GM12878 (cell line): ENCODE data around the gene GALNT15. TPM values are rescaled to one million over a fixed set of nuclear protein-coding genes. Genes with fewer than 3 reads are reported as not detected.

Source experiments
- ATAC-seq: fragments of 200-7000 bp; cut with Tn5 transposase; 3 replicates; pipeline ENCODE4 v1.9.1; 2020; ENCODE audit warnings: mild to moderate bottlenecking, moderate library complexity
- BruUV-seq: library from RNA; stranded (reverse); fragments of 400-500 nt; replicated peaks from 2 replicates; lab custom pipeline; 2021; lab: Mats Ljungman, UMichigan
- CTCF ChIA-PET: fragments of 300-600 bp; sonication (Branson Sonifier 250); formaldehyde crosslinking; extraction: SDS; loops from one replicate; lab custom pipeline; 2021; ENCODE audit warnings: inconsistent platforms; lab: Yijun Ruan, JAX
- POLR2A ChIA-PET: fragments of 350-600 bp; formaldehyde crosslinking; extraction: SDS; loops from one replicate; lab custom pipeline; 2021; ENCODE audit warnings: inconsistent platforms; lab: Charles Lee
- RAD21 ChIA-PET: fragments of 300-600 bp; sonication (Branson Sonifier 250); formaldehyde crosslinking; loops from one replicate; lab custom pipeline; 2023; ENCODE audit warnings: antibody characterized with exemption; ENCODE audit not compliant: unreplicated experiment; lab: Charles Lee
- SMC1A ChIA-PET: fragments of 300-600 bp; sonication (Branson Sonifier 250); formaldehyde crosslinking; loops from one replicate; lab custom pipeline; 2023; ENCODE audit not compliant: unreplicated experiment, uncharacterized antibody; lab: Charles Lee
- DNase-seq: peaks from one replicate; pipeline ENCODE4 v3.0.0-alpha.2; 2011; ENCODE audit warnings: low read depth, low spot score
- FAIRE-seq: peaks from 3 replicates; lab custom pipeline; 2011; peaks lifted over from hg19 to GRCh38; lab: Jason Lieb, UNC
- H2AFZ ChIP-seq: 2 replicates; pipeline ENCODE4 v1.6.0; 2011; ENCODE audit warnings: low read depth, low read length, control low read depth; ENCODE audit not compliant: control insufficient read depth
- H3K27ac ChIP-seq: 2 replicates; pipeline ENCODE4 v1.5.1; 2011; ENCODE audit warnings: control low read depth; ENCODE audit not compliant: control insufficient read depth, insufficient read depth
- H3K27me3 ChIP-seq, 2 experiments: replicated peaks in 1 of 2; 2 replicates each; pipeline versions ENCODE4 v1.6.0 to v1.6.1; 2011; ENCODE audit warnings: low read length in 1 of 2; ENCODE audit not compliant: control insufficient read depth in 2 of 2, insufficient read depth in 2 of 2
- H3K36me3 ChIP-seq, 2 experiments: 2 replicates each; pipeline ENCODE4 v1.5.1; 2011; ENCODE audit warnings: low read length in 1 of 2; ENCODE audit not compliant: control insufficient read depth in 2 of 2, insufficient read depth in 2 of 2
- H3K4me1 ChIP-seq: 2 replicates; pipeline ENCODE4 v1.6.1; 2011; ENCODE audit warnings: mild to moderate bottlenecking, low read length, moderate library complexity, mixed read lengths; ENCODE audit not compliant: control insufficient read depth, insufficient read depth
- H3K4me2 ChIP-seq: 2 replicates; pipeline ENCODE4 v1.6.0; 2011; ENCODE audit warnings: control low read depth; ENCODE audit not compliant: control insufficient read depth, insufficient read depth
- H3K4me3 ChIP-seq: fragments of 200-600 bp; sonication (generic); 2 replicates; pipeline ENCODE4 v1.5.1; 2016
- H3K79me2 ChIP-seq: 2 replicates; pipeline ENCODE4 v1.6.0; 2011; ENCODE audit warnings: low read length; ENCODE audit not compliant: control insufficient read depth, insufficient read depth
- H3K9ac ChIP-seq: 2 replicates; pipeline ENCODE4 v1.8.0; 2011; ENCODE audit warnings: low read length, control low read depth, mixed read lengths; ENCODE audit not compliant: control insufficient read depth, insufficient read depth
- H3K9me3 ChIP-seq: replicated peaks from 3 replicates; pipeline ENCODE4 v1.5.1; 2011; ENCODE audit warnings: mild to moderate bottlenecking, low read length; ENCODE audit not compliant: control insufficient read depth, insufficient read depth
- H4K20me1 ChIP-seq: 2 replicates; pipeline ENCODE4 v1.6.0; 2011; ENCODE audit not compliant: control insufficient read depth, insufficient read depth
- MYC ChIP-seq: IDR thresholded peaks from 2 replicates; pipeline ENCODE4 v1.6.1; 2011; ENCODE audit warnings: mild to moderate bottlenecking, low read length, moderate library complexity, inconsistent platforms; ENCODE audit not compliant: insufficient read depth, insufficient replicate concordance, insufficient read length, severe bottlenecking
- WGBS: methylation state at CpG from one replicate; pipeline ENCODE4 v1.1.6; 2016; ENCODE audit warnings: low lambda C conversion rate; ENCODE audit not compliant: insufficient replicate concordance, insufficient coverage; ENCODE audit errors: missing lambda C conversion rate; 5-methylcytosine and 5-hydroxymethylcytosine counted together
- in situ Hi-C: fragments of 300-500 bp; cut with MboI; formaldehyde crosslinking; loops from 9 replicates; pipeline ENCODE4 v1.14.3; 2018; ENCODE audit warnings: mixed read lengths
- intact Hi-C: fragments of 100-400 bp; cut with micrococcal nuclease; formaldehyde crosslinking; loops from one replicate; pipeline ENCODE4 v1.14.2; 2022; ENCODE audit not compliant: unreplicated experiment
- polyA plus RNA-seq, 11 experiments: library from polyadenylated mRNA; depleted of rRNA in 4 of 11; unstranded in 6 of 11; stranded (reverse) in 5 of 11; fragments of >200 nt; fragmentation: Nextera tagmentation in 4 of 11; fragmentation: Illumina TruSeq in 1 of 11; extraction: Ambion mirVana in 4 of 11; extraction: Trizol in 1 of 11; gene quantifications; 1 replicate in 1 of 11; 2 replicates in 10 of 11; pipeline versions ENCODE4 v1.2.1 to v1.2.3, GENCODE V29; 2011 to 2016; ENCODE audit warnings: inconsistent platforms in 2 of 11, missing spikeins in 2 of 11, low read depth in 1 of 11
- total RNA-seq, 4 experiments: library from RNA; depleted of rRNA in 3 of 4; stranded (reverse); fragments of >200 nt in 3 of 4; fragmentation: Illumina TruSeq in 1 of 4; extraction: Trizol in 1 of 4; gene quantifications; 2 replicates each; pipeline versions ENCODE4 v1.2.1 to v1.2.3, GENCODE V29; 2013 to 2021
- TF ChIP-seq, protein P1 (sequence below), 3 experiments: IDR thresholded peaks in 2 of 3; conservative IDR thresholded peaks in 1 of 3; 2 replicates each; pipeline ENCODE4 v1.5.1; 2011; ENCODE audit warnings: low read depth in 3 of 3, low read length in 3 of 3, mild to moderate bottlenecking in 3 of 3, control low read depth in 2 of 3, moderate library complexity in 2 of 3, inconsistent platforms in 1 of 3, mixed read lengths in 1 of 3; ENCODE audit not compliant: control insufficient read depth in 2 of 3, insufficient read depth in 1 of 3; ENCODE audit errors: extremely low read depth in 1 of 3

GALNT15 gene
- total and polyA plus RNA-seq, 10 of the 15 experiments (the other 5 are each of a cell fraction or from before 2014, with no cell fraction given) = 0.03 to 0.05 TPM; not detected in 8

DNA sequence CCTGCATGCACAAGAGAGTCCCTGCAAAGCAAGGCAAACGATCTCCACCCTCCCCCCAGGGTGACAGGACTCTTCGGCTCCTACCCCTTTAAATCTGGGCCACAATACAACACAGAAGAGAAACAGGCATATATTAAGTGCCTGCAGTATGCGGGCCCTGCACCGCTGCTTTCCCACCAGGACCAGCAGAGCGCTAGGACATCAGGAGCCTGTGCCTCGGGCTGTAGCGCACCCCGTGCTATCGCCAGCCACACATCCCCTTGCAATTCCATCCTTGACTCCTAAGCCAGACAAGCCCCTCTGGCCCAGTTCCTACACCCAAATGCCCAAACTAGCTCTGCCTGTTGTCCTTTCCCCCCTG lies 4.1 kb downstream of the GALNT15 start:
- ChIA-PET SMC1A (interaction anchor here (0.8 to 2.0 kb wide), 6 partner anchors 11 to 365 kb away, joined by 3 to 25 read pairs (median 4); no protein-coding TSS in a partner anchor), POLR2A (interaction anchor here (0.7 kb wide), 1 partner anchor 41 kb away, joined by 5 read pairs; no protein-coding TSS in a partner anchor), CTCF (interaction anchor here (0.6 to 9.8 kb wide), 17 partner anchors 8 to 1175 kb away, joined by 3 to 127 read pairs (median 4); no protein-coding TSS in a partner anchor)
- FAIRE-seq (no peak), DNase-seq (no peak), ATAC-seq (peak; percentile 30)
- H3K27ac ChIP-seq = no peak overlapping the region
- in situ Hi-C loops = loop anchor here (10.0 kb wide), 1 partner anchor 134 kb away; no protein-coding TSS in a partner anchor
- no TSS peak for BruUV-seq
- H3K36me3 ChIP-seq = no peaks in the 10 kb centered on the region
- H3K9ac ChIP-seq = no peak overlapping the region
- WGBS = 33% methylated on average over 9 of the region's 9 CpGs
- H3K79me2 ChIP-seq = no peaks in the 10 kb centered on the region
- no peaks in the 10 kb centered on the region for H3K9me3 ChIP-seq
- no peak overlapping the region for H3K4me3 ChIP-seq
- no peaks in the 10 kb centered on the region for H4K20me1 ChIP-seq
- no peaks in the 10 kb centered on the region for H3K4me1 ChIP-seq
- intact Hi-C loops = loop anchor here (1.0 to 10.0 kb wide), 4 partner anchors 69 to 544 kb away; no protein-coding TSS in a partner anchor
- peak overlapping the region; percentile 56 for H3K4me2 ChIP-seq
- TF ChIP-seq, protein P1, sequence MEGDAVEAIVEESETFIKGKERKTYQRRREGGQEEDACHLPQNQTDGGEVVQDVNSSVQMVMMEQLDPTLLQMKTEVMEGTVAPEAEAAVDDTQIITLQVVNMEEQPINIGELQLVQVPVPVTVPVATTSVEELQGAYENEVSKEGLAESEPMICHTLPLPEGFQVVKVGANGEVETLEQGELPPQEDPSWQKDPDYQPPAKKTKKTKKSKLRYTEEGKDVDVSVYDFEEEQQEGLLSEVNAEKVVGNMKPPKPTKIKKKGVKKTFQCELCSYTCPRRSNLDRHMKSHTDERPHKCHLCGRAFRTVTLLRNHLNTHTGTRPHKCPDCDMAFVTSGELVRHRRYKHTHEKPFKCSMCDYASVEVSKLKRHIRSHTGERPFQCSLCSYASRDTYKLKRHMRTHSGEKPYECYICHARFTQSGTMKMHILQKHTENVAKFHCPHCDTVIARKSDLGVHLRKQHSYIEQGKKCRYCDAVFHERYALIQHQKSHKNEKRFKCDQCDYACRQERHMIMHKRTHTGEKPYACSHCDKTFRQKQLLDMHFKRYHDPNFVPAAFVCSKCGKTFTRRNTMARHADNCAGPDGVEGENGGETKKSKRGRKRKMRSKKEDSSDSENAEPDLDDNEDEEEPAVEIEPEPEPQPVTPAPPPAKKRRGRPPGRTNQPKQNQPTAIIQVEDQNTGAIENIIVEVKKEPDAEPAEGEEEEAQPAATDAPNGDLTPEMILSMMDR (IDR thresholded peaks at IDR 0.05 in 2 of 3, conservative IDR thresholded peaks at IDR 0.05 in 1 of 3; ENCODE audit: control insufficient read depth in 2 of 3, extremely low read depth in 1 of 3, insufficient read depth in 1 of 3, low read depth in 3 of 3, low read length in 3 of 3) = no peak
- no peak for TF ChIP-seq MYC
- TF ChIP-seq, all 136 proteins: peak for 0
- H3K27me3 ChIP-seq = peaks cover 0 to 3% of the 10 kb centered on the region in 2 experiments; a peak in 2 of 4 replicates
- H2AFZ ChIP-seq = peak overlapping the region; percentile 76
- RAD21 ChIA-PET = interaction anchor here (0.7 to 1.5 kb wide), 8 partner anchors 69 to 976 kb away, joined by 3 to 15 read pairs (median 4); no protein-coding TSS in a partner anchor
